ENCODE results near the gene KIAA0040.
"Not testable (repeated sequence)": the region's sequence is repeated elsewhere in the genome, so short reads cannot be mapped to it uniquely, and the experiment has no call there.

DNA sequence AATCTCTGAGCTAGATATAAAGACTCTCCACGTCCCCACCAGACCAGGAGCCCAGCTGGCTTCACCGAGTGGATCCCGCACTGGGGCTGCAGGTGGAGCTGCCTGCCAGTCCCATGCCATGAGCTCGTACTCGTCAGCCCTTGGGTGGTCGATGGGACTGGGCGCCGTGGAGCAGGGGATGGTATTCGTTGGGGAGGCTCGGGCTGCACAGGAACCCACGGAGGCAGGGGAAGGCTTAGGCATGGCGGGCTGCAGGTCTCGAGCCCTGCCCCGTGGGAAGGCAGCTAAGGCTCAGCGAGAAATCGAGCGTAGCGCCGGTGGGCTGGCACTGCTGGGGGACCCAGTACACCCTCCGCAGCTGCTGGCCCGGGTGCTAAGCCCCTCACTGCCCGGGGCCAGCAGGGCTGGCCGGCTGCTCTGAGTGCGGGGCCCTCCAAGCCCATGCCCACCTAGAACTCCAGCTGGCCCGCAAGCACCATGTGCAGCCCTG lies 84.2 kb downstream of the KIAA0040 start:
- TF ChIP-seq, protein P1, sequence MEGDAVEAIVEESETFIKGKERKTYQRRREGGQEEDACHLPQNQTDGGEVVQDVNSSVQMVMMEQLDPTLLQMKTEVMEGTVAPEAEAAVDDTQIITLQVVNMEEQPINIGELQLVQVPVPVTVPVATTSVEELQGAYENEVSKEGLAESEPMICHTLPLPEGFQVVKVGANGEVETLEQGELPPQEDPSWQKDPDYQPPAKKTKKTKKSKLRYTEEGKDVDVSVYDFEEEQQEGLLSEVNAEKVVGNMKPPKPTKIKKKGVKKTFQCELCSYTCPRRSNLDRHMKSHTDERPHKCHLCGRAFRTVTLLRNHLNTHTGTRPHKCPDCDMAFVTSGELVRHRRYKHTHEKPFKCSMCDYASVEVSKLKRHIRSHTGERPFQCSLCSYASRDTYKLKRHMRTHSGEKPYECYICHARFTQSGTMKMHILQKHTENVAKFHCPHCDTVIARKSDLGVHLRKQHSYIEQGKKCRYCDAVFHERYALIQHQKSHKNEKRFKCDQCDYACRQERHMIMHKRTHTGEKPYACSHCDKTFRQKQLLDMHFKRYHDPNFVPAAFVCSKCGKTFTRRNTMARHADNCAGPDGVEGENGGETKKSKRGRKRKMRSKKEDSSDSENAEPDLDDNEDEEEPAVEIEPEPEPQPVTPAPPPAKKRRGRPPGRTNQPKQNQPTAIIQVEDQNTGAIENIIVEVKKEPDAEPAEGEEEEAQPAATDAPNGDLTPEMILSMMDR (IDR thresholded peaks at IDR 0.05), result not testable (repeated sequence)
- not testable (repeated sequence) for TF ChIP-seq EZH2 (IDR thresholded peaks at IDR 0.05; ENCODE audit: borderline replicate concordance, insufficient read depth, low read depth, low read length, poor library complexity, severe bottlenecking)

All from B cell (primary cell).